Activated effector memory CD4-positive, alpha-beta T cell treated with anti-CD3 and anti-CD28 coated beads, Interleukin-2, amount 50 U/mL, for 16 hours (primary cell): Measurements from ENCODE around the gene CHD9.
"Not testable (repeated sequence)": the region's sequence is repeated elsewhere in the genome, so short reads cannot be mapped to it uniquely, and the experiment has no call there.

ENCODE experiments used
- DNase-seq: peaks from one replicate; pipeline ENCODE4 v3.0.0-alpha.2; 2020

Gene CHD9

GRCh38 chr16:53047515-53047914 lies 7.3 kb upstream of the CHD9 start:
- DNase-seq = not testable (repeated sequence)

DNA sequence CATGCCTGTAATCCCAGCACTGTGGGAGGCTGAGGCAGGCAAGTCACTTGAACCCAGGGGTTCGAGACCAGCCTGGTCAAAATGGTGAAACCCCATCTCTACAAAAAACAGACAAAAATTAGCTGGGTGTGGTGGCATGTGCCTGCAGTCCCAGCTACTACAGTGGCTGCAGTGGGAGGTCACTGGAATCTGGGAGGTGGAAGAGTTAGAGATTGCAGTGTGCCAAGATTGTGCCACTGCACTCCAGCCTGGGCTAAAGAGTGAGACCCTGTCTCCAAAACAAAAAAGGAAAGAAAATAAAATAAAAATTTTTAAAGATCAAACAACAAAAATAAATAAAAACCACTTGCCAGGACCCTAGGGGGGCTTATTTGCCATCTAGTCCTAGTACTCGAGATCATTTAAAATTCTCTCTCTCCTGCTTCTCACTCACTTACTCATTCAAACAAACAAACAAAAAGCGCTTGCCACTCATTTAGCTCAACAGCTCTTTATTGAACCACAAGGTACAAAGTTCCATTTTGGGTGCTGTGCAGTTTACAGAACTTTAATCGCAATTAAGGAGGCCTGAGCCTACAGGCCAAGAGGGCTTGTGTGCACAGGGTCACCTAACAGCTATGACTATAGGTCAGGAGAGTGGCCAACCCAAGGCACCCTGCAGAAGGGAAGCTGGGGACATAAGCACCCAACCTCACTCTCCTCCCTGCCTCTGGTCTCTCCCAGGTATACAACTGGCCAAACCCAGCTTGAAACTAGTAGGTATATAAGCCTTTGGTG lies 6.5 kb upstream of the CHD9 start:
- no peak for DNase-seq

DNA sequence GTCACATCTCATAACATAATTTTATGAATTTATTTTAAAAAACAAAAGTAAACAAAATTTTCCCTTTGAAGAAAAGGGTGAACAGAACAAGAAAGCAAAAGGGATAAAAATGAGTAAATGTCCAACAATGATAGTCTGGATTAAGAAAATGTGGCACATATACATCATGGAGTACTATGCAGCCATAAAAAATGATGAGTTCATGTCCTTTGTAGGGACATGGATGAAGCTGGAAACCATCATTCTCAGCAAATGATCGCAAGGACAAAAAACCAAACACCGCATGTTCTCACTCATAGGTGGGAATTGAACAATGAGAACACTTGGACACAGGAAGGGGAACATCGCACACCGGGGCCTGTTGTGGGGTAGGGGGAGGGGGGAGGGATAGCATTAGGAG lies 3.5 kb upstream of the CHD9 start:
- not testable (repeated sequence) for DNase-seq

- no peak for DNase-seq
Measured at GRCh38 chr16:53052519-53053501, 2.0 kb upstream of the CHD9 start, which contains the start of gene CHD9NB. Gene CHD9NB (minus strand): TSS chr16:53052897. CDS start chr16:53044158, 8,739 bp downstream.

GRCh38 chr16:53053967-53054669 lies 673 bp upstream of the CHD9 start:
- DNase-seq = no peak

DNA sequence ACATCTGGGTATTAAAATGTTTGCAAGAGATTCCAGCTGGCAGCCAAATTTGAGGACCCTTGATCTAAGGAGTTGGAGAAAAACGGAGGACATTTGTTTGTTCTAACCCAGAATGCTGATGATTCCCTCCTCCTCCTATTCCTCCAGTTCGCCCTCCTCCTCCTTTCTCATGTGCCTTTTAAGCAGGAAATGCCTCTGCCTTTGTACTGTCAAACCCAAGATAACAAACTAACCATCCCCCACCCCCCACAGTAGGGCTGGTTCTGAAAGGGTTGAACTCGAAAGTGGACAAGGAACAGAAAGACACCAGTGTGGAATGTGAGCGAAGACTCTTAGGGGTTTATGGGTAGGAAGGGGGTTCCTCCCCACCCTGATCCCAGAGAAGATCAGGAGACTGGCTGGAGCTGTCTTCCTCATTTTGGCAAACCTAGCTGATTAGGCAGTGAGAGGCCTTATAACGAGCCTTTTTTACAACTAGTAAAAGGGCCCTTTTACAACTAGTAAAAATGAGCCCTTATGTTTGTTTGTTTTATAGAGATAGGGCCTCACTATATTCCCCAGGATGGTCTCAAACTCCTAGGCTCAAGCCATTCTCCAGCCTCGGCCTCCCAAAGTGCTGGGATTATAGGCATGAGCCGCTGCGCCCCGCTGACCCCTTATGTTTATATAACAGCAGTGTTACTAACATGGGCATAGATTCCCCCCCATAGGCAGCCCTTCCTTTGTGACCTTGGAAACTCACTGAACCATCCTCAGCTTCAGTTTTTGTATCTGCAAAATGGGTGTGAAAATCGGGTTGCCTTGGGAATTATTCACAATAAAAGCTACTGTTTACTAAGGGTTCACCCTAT lies 975 bp downstream of the CHD9 start:
- DNase-seq = no peak

DNA sequence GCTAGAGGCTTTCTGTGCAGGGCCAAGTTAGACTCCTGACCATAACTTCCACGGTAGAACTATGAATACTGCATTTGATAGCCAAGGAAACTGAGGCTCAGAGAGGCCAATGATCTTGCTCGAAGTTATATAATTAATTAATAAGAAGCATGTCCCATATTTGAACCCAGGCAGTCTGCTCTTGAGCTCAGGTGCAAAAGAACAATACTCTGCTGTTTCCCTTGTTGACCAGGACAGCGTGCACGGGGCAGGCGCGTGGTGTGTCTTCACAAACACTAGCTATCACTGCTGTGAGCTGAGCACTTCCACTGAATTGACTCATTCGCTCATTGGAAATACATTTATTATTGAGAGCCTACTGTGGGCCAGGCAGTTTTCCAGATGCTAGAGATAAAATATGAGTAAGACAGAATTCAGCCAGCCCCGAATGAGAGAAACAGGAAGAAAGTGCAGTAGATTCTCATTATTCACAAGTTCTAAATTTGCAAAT lies 1.6 kb downstream of the CHD9 start:
- no peak for DNase-seq

DNA sequence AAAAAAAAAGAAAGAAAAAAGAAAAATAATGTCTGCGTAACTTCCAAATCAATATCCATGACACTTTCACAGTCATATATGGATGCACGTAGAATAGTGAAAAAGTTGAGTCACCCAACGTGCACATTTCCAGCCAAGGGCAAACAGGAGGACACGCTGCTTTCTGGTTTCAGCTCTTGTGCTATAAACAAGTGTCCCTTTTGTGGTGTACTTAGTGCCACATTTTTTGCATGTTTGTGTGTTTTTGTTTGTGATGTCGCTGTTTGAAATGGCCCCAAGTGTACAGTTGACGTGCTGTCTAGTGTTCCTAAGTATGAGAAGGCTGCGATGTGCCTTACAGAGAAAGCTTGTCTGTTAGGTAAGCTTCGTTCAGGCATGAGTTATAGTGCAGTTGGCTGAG lies 2.9 kb downstream of the CHD9 start:
- DNase-seq = no peak

- no peak for DNase-seq
Measured at GRCh38 chr16:53058441-53058840, 3.6 kb downstream of the CHD9 start.

DNA sequence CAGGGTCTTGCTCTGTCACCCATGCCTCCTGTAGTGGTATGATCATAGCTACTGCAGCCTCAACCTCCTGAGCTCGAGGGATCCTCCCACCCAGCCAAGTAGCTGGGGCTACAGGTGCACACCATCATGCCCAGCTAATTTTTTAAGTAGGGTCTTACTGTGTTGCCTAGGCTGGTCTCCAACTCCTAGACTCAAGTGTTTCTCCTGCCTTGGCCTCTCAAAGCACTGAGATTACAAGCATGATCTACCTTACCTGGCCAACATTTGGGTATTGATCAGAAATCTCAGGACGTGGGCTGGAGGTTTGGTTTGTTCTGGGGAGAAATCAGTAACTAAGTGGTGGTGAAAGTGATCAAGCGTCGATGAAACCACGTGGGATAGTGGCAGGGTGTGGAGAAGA lies 4.1 kb downstream of the CHD9 start:
- no peak for DNase-seq

DNA sequence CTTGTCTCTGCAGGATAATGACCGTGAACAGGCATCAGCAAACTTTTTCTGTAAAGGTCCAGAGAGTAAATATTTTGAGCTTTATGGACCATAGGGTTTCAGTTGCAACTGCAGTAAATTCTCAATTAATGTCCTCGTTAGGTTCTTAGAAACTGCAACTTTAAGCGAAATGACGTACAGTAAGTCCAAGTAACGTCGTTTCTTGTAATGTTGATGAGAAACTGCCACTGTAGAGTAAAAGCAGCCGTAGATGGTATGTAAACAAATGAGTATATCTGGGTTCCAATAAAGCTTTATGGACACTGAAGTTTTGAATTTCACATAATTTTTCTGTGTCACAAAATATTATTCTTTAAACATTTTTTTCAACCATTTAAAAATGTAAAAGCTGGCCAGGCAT lies 4.9 kb downstream of the CHD9 start:
- no peak for DNase-seq

DNA sequence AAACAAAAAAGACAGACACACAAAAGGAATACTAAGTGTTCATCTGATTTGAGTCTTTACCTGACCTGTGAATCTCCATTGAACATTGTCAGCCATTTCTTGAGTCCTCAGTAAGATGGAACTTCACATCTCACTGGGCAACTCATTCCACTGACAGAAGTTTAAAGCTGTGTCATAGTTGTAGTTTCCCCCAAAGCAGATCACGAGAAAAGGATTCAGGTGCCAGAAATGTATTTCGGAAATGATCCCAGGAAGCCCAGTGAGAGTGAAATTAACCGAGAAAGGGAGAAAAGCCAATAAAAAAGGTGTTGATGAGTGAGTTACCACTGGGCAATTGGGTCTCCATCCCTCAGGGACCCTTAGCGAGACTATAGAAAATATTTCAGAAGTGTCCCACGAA lies 6.5 kb downstream of the CHD9 start:
- DNase-seq = no peak

GRCh38 chr16:53061701-53062159 lies 6.9 kb downstream of the CHD9 start:
- DNase-seq = peak; percentile 69

- no peak for DNase-seq
Measured at GRCh38 chr16:53064081-53064578, 9.3 kb downstream of the CHD9 start.

DNA sequence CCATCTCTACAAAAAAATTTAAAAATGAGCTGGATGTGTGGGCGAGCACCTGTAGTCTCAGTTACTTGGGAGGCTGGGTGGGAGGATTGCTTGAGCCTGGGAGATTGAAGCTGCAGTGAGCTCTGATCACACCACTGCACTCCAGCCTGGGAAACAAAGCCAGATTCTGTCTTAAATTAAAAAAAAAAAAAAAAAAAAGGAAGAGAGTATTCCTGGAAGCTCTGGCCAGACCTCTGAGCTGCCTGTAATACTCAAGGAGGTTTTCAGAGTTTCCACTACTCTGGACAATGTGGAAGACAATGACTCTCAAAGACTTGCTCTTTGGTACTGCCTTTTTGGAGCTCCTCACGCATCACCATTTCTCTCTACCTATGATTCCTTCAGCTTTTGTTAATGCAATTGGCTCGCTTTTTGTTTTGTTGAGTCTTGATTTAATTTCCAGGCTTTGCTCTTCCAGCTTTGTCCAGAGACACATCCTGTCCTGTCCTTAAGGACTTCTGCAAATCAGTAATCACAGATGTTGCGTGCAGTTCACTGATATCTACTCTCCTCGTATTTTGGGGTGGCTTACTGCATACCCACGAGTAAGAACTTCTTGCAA lies 10.8 kb downstream of the CHD9 start:
- no peak for DNase-seq

- no peak for DNase-seq
Measured at GRCh38 chr16:53067675-53068074, 12.9 kb downstream of the CHD9 start.

DNA sequence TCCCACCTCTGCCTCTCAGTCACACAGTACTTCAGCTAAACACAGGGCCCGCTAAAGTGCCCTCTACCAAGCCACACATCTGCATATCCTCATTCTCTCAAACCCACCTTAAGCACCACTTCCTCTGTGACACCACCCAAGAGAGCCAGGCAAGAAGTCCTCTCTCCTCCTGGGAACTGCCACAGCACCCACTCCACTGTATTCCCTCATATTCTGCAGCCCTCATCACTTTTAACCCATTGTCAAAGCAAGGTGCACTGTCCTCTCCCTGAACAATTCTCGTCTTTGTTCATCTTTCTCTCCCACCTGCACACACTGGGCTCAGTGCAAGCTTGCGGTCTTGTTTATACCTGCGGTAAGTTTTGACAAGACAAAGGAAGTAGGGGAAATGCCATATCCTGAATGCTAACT lies 13.6 kb downstream of the CHD9 start:
- no peak for DNase-seq

GRCh38 chr16:53069772-53070171 lies 15.0 kb downstream of the CHD9 start:
- no peak for DNase-seq

GRCh38 chr16:53071748-53072301 lies 17.0 kb downstream of the CHD9 start:
- DNase-seq = no peak

DNA sequence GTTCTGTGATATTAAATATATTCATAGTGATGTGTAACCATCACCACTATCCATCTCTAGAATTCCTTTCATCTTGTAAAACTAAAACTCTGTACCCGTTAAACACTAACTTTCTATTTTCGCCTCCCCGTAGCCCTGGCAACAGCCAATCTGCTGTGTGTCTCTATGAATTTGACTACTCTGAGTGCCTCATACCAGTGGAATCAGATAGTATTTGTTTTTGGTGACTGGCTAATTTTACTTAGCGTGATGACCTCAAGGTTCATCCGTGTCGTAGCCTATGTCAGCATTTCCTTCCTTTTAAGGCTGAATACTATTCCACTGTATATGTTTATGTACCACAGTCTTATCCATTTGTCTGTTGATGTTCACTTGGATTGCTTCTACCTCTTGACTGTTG lies 18.2 kb downstream of the CHD9 start:
- no peak for DNase-seq

DNA sequence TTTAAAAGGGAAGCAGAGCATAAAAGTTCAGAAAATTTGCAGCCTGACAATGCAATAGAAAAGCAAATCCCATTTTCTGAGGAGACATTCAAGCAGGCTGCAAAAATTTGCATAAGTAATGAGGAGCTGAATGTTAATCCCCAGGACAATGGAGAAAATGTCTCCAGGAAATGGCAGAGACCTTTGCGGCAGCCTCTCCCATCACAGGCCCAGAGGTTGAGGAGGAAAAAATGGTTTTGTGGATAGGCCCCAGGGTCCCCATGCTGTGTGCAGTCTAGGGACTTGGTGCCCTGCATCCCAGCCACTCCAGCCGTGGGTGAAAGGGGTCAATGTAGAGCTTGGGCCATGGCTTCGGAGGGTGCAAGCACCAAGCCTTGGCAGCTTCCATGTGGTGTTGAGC lies 19.5 kb downstream of the CHD9 start:
- DNase-seq = not testable (repeated sequence)
